ENCODE results near the gene SEC14L1.
"Not testable (repeated sequence)": the region's sequence is repeated elsewhere in the genome, so short reads cannot be mapped to it uniquely, and the experiment has no call there.

Gene SEC14L1

DNA sequence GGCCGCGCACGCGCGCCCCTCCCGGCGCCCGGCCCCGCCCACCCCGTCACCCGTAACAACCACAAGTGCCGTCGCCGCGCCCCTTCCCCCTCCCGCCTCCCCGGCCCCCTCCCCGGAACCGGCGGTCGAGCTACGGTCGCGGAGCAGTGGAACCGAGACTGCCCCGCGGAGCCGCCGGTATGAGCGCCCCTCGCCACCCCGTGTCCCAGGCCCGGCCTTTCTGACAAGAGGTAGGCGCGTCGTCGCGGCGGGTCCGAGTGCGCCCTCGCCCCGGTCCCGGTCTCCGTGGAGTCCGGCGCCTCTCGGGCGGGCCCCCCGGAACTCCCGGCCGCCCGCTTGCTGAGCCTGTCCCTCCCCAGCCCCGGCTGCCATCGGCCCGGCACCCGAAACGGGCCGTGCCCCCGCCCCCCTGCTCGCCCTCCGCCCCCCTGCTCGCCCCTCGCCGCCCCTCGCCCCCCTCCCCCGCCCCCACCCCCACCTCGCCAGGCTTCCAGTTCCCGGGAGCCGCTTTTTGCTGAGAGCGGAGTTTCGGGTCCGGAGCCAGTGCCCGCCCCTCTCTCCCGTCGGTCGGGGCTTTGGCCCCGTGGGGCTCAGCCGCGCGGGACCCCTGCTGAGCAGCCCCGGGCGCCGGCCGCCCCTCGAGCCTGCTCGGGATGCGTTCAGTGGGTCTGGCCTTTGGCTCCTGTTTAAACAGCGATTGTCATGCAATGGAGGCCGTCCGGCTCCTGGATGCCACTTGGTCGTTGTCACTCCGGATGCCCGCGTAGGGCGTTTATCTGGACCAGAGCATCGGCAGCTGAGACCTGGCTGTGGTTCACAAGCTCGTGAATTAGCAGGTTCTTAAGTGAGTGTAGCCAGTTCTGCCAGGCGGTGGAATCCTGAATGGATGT lies at the start of gene SEC14L1:
TSS of gene SEC14L1 (plus strand) at position 92 of the 890 bp plus-strand sequence. CDS start 2,628 bp downstream, outside the sequence.
- peak; percentile 77 for DNase-seq

GRCh38 chr17:77092025-77092424 lies 48.7 kb upstream of the SEC14L1 start:
- DNase-seq: no peak

DNA sequence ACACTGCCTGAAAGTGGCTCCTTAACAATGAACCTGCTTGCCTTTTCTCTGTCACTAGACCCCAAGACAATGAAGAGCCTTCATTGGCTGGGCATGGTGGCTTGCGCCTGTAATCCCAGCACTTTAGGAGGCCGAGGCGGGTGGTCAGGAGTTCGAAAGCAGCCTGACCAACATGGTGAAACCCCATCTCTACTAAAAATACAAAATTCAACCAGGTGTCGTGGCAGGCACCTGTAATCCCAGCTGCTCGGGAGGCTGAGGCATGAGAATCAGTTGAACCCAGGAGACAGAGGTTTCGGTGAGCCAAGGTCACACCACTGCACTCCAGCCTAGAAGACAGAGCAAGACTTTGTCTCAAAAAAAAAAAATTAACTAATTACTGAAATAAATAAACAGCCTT lies 45.3 kb upstream of the SEC14L1 start:
- no peak for DNase-seq

GRCh38 chr17:77096570-77097214 lies 44.1 kb upstream of the SEC14L1 start:
- DNase-seq: no peak

- no peak for DNase-seq
These were observed 43.1 kb upstream of the SEC14L1 start for GRCh38 chr17:77097631-77098180.

DNA sequence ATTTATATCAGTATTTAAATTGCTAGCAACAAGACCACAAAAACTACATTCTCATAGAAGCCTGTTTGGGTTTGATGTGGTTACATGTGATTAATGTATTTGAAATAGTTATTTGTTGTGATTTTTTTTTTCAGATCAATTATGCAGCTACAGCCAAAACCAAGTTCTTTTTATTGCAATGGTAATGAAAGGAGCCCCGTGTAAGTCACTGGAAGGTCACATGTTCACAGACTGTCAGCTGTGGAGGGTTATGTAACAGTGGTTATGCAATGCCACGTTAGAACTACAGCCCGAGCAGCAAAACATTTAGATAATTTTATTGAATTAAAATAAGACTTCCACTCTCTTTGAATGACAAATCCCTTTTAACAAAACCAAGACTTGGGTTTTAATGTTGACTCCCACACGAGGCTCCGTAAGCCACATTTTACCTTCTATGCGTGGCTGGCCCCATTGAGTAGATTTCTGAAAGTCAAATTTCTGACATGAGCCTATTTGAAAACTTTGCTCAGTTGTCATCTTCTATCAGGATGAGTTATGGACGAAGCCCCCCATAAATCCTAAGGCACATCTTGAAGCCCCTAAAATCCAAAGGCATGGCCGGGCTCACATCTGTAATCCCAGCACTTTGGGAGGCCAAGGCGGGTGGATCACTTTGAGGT lies 41.8 kb upstream of the SEC14L1 start:
- no peak for DNase-seq

DNA sequence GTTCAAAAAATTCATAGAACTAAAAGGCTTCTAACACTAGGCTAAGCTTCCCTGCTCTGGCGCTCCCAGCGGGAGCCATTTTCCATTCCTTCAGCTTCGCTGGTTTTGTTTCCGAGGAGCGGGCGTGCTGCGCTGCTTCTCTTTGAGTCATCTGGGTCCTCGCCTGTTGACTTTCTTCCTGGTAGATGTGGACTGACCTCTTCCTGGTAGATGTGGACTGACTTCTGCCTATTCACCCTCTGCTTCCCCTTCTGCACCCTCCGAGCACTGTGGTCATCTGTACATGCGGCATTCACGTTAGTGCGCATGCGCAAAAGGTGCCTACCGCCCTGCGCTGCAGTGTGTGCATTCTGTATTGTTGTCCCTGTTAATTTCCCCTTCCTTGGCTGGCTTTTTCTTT lies 40.8 kb upstream of the SEC14L1 start:
- no peak for DNase-seq

DNA sequence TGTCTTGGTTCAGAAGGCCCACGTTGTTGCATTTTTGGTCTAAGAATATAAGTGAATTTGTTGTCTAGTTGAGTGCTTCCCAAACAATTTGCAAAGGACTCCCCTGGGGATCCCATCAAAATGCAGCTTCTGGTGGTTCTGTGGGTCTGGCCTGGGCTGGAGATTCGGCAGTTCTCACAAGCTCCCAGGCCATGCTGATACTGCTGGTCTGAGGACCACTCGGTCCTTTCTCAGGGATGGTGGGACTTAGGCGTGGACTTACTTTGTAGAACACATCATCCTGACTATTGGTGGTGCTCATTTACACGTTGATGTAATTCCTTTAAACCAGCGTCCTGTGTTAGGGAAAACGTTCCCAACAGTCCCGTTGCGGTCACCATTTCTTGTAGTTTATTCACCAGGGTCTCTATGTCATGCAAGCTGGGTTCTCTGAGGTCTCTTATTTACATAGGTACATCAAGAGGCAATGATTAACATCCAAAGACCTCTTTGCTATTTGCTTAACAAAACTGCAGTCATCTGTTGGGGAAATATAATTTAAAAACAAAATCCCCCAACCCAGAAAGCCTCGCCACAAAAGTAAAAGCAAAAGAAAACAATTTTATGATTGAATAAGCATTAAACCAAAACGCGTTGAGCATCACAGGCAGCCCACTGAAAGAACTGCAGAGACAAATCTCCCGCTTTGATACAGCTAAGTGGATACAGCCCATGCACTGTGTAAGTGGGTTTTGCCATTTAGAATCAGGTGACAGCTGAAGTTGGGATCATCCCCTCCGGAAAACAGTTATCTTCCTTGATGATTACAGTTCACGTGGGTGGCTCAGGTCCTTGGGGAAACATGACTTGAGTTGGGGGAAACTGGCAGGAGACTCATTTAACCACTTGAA lies 39.0 kb upstream of the SEC14L1 start:
- DNase-seq: no peak

- not testable (repeated sequence) for DNase-seq
These were observed 38.2 kb upstream of the SEC14L1 start for GRCh38 chr17:77102411-77103134.

DNA sequence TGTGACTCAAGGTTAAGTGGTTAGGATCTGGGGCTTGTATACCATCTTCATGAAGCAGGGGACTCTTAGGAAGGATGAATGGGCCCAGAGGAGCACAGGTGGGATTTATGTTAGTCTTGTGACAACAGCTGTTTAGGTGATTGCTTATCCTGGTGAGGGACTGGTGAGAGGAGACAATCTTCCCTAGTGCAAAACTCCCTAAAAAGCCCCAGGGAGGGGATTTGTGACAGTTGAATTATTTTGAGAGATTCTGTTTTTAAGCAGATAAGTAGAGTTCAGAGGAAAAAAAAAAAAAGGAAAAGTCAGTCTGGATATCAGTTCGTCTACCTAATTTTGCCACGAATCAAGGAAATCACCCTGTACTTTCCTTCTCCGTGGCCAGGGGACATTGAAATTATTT lies 35.1 kb upstream of the SEC14L1 start:
- DNase-seq: no peak

DNA sequence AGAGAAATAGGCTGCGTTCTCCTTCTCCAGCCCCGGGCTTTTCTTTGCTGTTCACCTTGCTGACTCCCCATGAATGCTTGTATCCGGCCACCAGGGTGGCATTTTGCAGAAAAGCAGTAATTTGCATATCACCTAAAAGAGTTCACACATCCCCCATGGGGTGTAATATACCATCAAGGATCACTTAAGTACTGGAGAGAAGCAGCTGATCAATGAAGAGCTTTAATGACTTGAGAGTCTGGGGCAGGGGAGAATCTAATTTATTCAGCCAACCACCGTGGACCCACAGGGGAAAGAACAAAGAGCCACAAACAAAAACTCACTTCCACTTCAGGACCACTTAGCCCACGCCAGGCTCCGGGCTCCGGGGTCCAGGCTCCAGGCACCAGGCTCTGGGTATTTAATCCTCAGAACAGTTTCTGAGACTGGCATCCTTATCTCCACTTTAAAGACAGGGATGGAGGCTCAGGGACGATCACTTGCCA lies 33.9 kb upstream of the SEC14L1 start:
- DNase-seq: peak; percentile 59

DNA sequence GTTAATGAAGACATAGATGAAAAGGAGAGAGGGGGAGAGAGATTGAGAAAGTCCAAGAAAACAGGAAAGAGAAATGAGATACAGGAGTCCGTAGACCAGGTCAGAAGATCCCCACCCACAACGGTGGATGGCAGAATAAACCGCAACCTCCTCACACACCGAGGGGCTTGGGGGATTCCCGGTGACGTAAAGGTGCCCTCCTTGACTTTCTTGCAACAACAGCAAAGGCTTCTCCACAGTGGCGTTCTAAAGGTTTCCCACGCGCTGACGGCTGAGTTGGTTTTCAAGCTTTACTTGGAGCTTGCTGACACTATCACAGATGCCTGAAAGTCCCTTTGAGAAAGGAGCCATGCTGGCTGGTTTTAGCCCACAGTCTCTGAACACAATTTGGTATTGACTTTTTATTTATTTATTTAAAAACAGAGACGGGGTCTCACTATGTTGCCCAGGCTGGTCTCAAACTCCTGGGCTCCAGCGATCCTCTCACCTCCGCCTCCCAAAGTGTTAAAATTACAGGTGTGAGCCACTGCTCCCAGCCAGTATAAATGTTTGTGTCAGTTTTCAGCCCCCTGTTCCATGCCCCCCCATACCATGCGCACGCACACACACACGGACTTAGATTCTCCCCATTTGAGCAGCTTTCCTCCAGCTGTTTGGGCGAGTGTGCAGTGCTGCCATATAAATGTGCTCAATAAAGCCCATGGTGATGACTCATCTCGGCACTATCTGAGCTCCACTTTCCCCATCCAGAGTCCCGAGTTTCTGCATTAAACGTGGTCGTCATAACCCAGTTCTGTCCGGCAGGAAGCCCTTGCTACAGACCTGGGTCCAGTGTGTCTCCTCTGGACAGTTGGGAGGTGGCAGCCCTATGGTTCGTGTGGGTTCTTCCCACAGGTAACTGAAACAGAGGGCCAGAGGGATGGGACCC lies 33.0 kb upstream of the SEC14L1 start:
- peak; percentile 85 for DNase-seq

- no peak for DNase-seq
These were observed 31.5 kb upstream of the SEC14L1 start for GRCh38 chr17:77109159-77109759.

GRCh38 chr17:77109764-77110359 lies 30.9 kb upstream of the SEC14L1 start:
- no peak for DNase-seq

DNA sequence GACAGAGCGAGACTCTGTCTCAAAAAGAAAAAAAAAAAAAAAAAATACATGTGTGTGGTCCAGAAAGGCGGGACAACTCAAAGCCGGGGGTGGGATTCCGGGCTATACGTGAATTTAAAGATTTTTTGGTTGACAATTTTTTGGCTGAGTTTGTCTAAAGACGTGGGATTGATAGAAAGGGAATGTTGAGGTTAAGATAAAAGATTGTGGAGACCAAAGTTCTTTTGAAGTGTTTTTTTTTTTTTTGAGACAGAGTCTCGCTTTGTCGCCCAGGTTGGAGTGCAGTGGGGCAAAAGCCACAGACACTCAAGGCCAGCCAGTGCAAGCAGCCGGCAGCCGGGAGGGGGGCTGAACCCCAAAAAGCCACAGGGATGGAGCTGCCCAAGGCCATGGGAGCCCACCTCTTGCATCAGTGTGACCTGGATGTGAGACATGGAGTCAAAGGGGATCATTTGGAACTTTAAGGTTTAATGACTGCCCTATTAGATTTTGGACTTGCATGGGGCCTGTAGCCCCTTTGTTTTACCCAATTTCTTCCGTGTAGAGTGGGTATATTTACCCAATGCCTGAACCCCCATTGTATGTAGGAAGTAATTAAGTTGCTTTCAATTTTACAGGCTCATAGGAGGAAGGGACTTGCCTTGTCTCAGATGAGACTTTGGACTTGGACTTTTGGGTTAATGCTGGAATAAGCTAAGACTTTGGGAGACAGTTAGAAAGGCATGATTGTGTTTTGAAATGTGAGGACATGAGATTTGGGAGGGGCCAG lies 29.4 kb upstream of the SEC14L1 start:
- DNase-seq: not testable (repeated sequence)

- DNase-seq: no peak
These were observed 28.9 kb upstream of the SEC14L1 start for GRCh38 chr17:77111934-77112296.

- DNase-seq: no peak
These were observed 25.3 kb upstream of the SEC14L1 start for GRCh38 chr17:77115510-77115909.

- no peak for DNase-seq
These were observed 24.8 kb upstream of the SEC14L1 start for GRCh38 chr17:77115947-77116346.
